K562 (cell line): ENCODE results near the gene RXFP1. TPM values are rescaled to one million over a fixed set of nuclear protein-coding genes. Genes with fewer than 3 reads are reported as not detected.

Experiments
- ARID4B ChIP-seq: sonication (generic); formaldehyde crosslinking; IDR thresholded peaks from 2 replicates; pipeline ENCODE4 v1.8.0; 2022; ENCODE audit warnings: mild to moderate bottlenecking, missing genetic modification reagents
- E2F6 ChIP-seq, 2 experiments: IDR thresholded peaks; 2 replicates each; pipeline ENCODE4 v1.6.1; 2011; ENCODE audit warnings: borderline replicate concordance in 1 of 2, control low read depth in 1 of 2, low read depth in 1 of 2, low read length in 1 of 2, mild to moderate bottlenecking in 1 of 2, mixed read lengths in 1 of 2, moderate library complexity in 1 of 2; ENCODE audit not compliant: insufficient read depth in 1 of 2, insufficient read length in 1 of 2, poor library complexity in 1 of 2, severe bottlenecking in 1 of 2; ENCODE audit errors: extremely low read depth in 1 of 2
- FOXJ2 ChIP-seq: fragments of 200-800 bp; sonication (Bioruptor generic); IDR thresholded peaks from 2 replicates; pipeline ENCODE4 v1.6.1; 2016; ENCODE audit warnings: missing genetic modification characterization, missing compliant biosample characterization
- ILF3 ChIP-seq: fragments of 450-650 bp; IDR thresholded peaks from 2 replicates; pipeline ENCODE4 v1.6.1; 2018; ENCODE audit warnings: antibody characterized with exemption, mild to moderate bottlenecking, moderate library complexity, borderline replicate concordance
- JUNB ChIP-seq: fragments of 450-650 bp; formaldehyde crosslinking; conservative IDR thresholded peaks from 2 replicates; pipeline ENCODE4 v1.4.0; 2020; ENCODE audit warnings: mild to moderate bottlenecking
- JUND ChIP-seq, 2 experiments: IDR thresholded peaks; 2 replicates in 1 of 2; 3 replicates in 1 of 2; pipeline ENCODE4 v1.6.1; 2011; ENCODE audit warnings: borderline replicate concordance in 2 of 2, low read depth in 2 of 2, low read length in 2 of 2, improper control_type of control experiment in 1 of 2, missing biosample characterization in 1 of 2, missing genetic modification characterization in 1 of 2, missing genetic modification reagents in 1 of 2
- REST ChIP-seq, 2 experiments: fragments of 450-650 bp; formaldehyde crosslinking in 1 of 2; IDR thresholded peaks; 2 replicates each; pipeline versions ENCODE4 v1.4.0 to v1.6.1; 2014 to 2020; ENCODE audit warnings: mild to moderate bottlenecking in 2 of 2, borderline replicate concordance in 1 of 2, low read depth in 1 of 2
- ZNF133 ChIP-seq: fragments of 250-450 bp; sonication (Bioruptor Pico); IDR thresholded peaks from 2 replicates; pipeline ENCODE4 v1.4.0; 2020; ENCODE audit warnings: mild to moderate bottlenecking
- ZNF146 ChIP-seq: IDR thresholded peaks from one replicate; pipeline ENCODE4 v1.6.1; 2018; ENCODE audit warnings: missing compliant biosample characterization; ENCODE audit not compliant: unreplicated experiment
- ZNF324 ChIP-seq: fragments of 250-450 bp; sonication (Bioruptor Pico); IDR thresholded peaks from 2 replicates; pipeline ENCODE4 v1.4.0; 2020; ENCODE audit warnings: mild to moderate bottlenecking
- ZNF445 ChIP-seq: fragments of 250-450 bp; sonication (Bioruptor Pico); IDR thresholded peaks from 2 replicates; pipeline ENCODE4 v1.4.0; 2020; ENCODE audit warnings: low read depth, mild to moderate bottlenecking, moderate library complexity
- ZNF766 ChIP-seq: fragments of 200-800 bp; sonication (Bioruptor generic); conservative IDR thresholded peaks from 2 replicates; pipeline ENCODE4 v1.6.1; 2016; ENCODE audit warnings: missing genetic modification characterization, missing compliant biosample characterization
- polyA plus RNA-seq, 8 experiments: library from polyadenylated mRNA; depleted of rRNA in 4 of 8; stranded (reverse) in 5 of 8; unstranded in 3 of 8; fragments of >200 nt; fragmentation: Nextera tagmentation in 2 of 8; fragmentation: Illumina TruSeq in 1 of 8; extraction: Ambion mirVana in 2 of 8; extraction: Trizol in 1 of 8; gene quantifications; 2 replicates each; pipeline versions ENCODE4 v1.2.1 to v1.2.3, GENCODE V29; 2011 to 2014; ENCODE audit warnings: inconsistent platforms in 1 of 8, missing spikeins in 1 of 8
- total RNA-seq, 7 experiments: library from RNA; depleted of rRNA in 6 of 7; stranded (reverse); fragments of >200 nt in 6 of 7; fragmentation: Illumina TruSeq in 2 of 7; extraction: Trizol in 2 of 7; gene quantifications; 2 replicates each; pipeline versions ENCODE4 v1.2.1 to v1.2.3, GENCODE V29; 2011 to 2021; ENCODE audit warnings: low replicate concordance in 1 of 7

Gene RXFP1
- total and polyA plus RNA-seq, 9 of the 15 experiments (the other 6 are each of a cell fraction or from before 2014, with no cell fraction given) = 0.03 to 0.06 (median 0.04) TPM; not detected in 6

GRCh38 chr4:158670975-158671664 lies 149.4 kb downstream of the RXFP1 start (continued):
- TF ChIP-seq ARID4B (CRISPR knock-in tag) (no peak), ZNF133 (CRISPR knock-in tag) (no peak), ZNF324 (CRISPR knock-in tag) (no peak), FOXJ2 (tag) (no peak), E2F6 (IDR thresholded peaks at IDR 0.05; ENCODE audit: borderline replicate concordance in 1 of 2, extremely low read depth in 1 of 2, insufficient read depth in 1 of 2, insufficient read length in 1 of 2, low read depth in 1 of 2, low read length in 1 of 2, poor library complexity in 1 of 2, severe bottlenecking in 1 of 2) (peak in 1 of 2 experiments; percentile 28), ZNF766 (peak; percentile 57; the same call in 1 of the 2 replicates), ZNF445 (CRISPR knock-in tag) (no peak), ILF3 (no peak), JUND (IDR thresholded peaks at IDR 0.05; ENCODE audit: borderline replicate concordance, low read depth, low read length) (no peak), JUND (tag; IDR thresholded peaks at IDR 0.05; ENCODE audit: borderline replicate concordance, low read depth, low read length) (no peak), ZNF146 (no peak), JUNB (no peak), REST (IDR thresholded peaks at IDR 0.05; ENCODE audit: borderline replicate concordance) (peak; percentile 40; the same call in 1 of the 2 replicates), REST (CRISPR knock-in tag; IDR thresholded peaks at IDR 0.05; ENCODE audit: low read depth) (no peak)
